GM18858 (cell line): ENCODE results near the gene MUC6.
"Not testable (repeated sequence)": the region's sequence is repeated elsewhere in the genome, so short reads cannot be mapped to it uniquely, and the experiment has no call there.

ENCODE experiments used
- ATAC-seq: cut with Tn5 transposase; IDR thresholded peaks from one replicate; pipeline ENCODE4 v1.9.1; 2021; ENCODE audit not compliant: unreplicated experiment

MUC6 gene

DNA sequence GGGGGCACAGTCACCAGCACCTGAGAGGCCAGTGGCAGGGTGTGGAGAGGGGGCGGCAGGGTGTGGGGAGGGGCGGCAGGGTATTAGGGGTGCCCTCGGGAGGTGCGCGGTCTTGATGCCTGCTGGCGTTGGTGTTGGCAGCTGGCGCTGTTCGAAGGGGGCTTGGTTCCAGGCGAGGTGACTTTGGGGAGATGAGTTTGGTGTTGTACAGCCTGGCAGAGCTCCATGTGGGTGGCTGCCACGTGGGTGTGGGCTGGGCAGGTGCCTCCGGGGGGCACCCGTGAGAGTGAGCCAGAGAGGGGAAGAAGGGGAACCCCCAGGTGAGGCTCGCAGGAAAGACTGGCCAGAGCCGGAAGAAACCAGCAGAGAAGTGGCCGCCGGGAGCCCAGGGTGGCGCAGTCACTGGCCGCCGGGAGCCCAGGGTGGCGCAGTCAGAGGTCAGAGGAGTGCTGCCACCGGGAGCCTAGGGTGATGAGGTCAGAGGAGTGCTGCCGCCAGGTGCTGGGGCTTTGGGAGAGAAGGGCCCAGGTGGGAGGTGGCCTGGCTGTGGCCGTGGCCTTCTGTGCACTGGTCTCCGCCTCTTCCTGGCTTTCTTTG, 44.7 kb downstream of the MUC6 start:
- no peak for ATAC-seq

DNA sequence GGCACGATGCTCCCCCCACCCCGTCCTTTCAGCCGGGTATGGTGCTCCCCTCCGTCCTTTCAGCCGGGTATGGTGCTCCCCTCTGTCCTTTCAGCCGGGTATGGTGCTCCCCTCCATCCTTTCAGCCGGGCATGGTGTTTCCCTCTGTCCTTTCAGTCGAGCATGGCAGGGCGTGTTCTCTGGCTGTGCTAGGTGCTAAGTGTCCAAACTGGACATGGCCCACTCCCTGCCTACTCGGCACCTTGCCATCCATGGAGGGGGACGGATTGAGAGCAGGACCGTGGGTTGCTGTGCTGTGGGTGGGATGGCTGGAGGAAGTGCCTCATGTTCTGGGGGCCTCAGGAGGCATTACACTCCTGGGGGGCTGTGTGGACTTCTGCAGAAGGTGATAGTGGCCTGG, 45.5 kb downstream of the MUC6 start:
- no peak for ATAC-seq

DNA sequence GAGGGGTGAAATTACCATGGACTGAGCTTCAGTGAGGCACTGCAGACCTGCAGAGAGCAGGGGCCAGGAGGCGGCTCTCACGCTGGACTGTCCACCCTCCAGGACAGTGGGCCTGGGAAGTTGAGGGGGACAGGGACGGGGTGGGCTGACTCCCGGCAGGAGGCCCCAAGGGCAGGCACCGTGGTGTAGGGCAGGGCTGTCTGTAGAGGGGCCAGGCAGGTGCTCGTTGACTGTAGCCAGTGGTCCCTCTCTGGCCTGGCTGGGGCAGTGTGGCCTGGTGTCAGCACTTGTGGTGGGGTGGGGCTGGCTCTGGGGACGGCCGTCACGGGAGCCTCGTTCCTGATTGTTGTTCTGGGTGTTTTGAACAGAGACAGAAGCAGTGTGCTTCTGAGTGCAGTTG, 46.4 kb downstream of the MUC6 start:
- ATAC-seq, result no peak

DNA sequence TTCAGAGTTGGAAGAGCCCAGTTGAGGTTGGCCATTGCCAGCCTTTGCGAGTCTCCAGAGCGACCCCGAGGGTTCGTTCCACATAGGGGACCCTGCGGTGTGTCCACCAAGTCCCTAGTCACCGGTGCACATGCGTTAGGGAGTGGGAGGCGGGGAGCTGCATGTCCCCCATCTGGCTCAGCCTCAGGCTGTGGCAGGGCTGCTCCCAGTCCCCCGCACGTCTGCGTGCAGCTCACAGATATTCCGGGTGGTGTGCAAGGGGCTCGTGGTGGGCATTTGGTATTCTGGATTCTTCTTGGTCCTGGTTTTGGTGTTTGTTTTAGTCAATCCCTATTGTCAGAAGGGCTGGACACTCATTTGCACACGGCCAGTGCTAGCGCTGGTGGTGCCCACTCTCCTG, 48.8 kb downstream of the MUC6 start:
- ATAC-seq, result no peak

DNA sequence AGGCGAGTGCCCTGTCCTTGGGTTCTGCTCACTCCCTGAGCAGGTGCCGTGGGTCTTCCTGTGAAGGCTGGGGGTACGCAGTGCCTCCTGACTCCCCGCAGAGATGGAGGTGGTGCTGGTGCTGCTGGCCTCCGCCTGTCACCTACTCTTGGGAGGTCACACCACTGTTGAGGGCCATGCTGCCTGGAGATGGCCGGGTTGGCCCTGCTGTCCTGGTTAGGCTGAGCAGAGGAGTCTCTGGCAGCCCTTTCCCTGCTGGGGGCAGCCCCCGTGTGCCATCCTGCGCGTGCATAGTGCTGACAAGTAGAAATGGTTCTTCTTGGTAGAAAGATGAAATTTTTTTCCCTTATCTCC, 49.6 kb downstream of the MUC6 start:
- ATAC-seq, result no peak

DNA sequence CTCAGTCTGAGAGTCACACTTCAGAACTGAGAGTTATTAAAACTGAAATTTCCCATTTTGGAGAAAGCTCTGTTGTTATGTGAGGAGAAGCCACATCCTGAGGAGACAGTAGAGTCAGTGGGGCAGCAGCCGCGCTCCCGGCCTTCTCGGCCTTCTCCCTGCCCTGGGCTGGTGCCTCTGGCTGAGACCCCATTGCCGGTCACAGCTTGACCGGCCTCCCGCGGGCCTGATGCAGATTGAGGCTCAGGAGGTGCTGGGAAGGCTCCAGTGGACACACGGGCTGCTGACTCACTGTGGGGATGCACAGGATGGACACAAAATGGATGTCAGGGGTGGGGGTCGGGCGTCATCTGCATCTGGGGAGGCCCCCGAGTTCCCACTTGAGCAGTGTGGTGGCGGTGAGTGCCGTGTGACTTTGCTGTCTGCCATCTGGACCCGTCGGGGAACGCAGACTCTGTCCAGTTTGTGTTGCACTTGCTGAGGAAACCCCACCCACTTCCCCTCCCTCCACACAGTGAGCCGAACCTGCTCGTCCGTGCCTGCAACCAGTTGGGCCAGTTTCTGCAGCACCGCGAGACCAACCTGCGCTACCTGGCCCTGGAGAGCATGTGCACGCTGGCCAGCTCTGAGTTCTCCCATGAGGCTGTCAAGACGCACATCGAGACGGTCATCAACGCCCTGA, 50.1 kb downstream of the MUC6 start:
- ATAC-seq, result no peak

DNA sequence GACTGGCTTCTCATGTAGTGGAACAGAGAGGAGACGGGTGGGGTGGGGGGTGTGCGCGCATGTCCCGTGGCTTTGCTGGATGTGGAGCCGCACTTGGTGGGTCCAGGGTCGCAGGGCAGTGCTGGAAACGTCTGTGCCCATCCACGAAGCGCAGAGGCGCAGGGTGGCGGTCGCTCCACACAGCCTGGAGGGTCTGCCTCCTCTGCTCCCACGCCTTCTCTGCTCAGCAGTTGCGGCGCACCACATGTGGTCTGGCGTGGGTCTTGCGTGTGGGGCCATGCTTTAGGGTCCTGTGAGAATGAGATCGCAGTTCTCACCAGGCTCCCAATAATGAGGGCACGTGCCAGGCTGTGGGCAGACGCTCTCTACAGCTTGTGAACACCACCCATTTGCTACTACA, 50.7 kb downstream of the MUC6 start:
- no peak for ATAC-seq

DNA sequence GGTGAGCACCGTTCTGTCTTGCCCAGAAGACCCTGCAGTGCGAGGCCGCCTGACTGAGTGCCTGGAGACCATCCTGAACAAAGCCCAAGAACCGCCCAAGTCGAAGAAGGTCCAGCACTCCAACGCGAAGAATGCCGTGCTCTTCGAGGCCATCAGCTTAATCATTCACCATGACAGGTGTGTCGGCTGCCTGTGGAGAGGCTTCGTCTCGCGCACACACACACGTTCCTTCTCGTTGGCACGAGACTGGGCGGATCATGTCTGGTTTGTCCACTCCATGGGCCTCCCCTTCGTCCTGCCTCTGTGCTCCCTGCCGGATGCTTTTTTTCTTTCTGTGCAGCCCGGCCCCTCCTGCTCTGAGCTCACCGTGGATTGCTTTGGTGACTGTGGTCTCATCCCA, 51.1 kb downstream of the MUC6 start:
- ATAC-seq, result no peak

DNA sequence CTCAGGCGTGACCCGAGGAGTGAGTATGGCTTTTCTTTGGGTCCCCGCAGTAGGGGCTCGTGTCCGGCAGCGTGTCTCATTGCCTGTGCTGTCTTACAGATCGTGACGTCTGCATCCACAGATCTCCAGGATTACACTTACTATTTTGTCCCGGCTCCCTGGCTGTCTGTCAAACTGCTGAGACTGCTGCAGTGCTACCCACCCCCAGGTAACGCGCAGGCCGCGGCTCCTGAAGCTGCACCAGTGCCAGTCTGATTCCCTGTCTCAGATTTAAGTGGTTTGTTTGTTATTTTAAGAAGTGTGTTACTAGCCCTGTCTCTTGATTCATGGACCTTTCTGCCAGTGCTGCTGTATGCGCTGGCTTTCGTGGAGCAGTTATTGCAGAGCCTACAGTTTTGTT, 52.0 kb downstream of the MUC6 start:
- no peak for ATAC-seq

DNA sequence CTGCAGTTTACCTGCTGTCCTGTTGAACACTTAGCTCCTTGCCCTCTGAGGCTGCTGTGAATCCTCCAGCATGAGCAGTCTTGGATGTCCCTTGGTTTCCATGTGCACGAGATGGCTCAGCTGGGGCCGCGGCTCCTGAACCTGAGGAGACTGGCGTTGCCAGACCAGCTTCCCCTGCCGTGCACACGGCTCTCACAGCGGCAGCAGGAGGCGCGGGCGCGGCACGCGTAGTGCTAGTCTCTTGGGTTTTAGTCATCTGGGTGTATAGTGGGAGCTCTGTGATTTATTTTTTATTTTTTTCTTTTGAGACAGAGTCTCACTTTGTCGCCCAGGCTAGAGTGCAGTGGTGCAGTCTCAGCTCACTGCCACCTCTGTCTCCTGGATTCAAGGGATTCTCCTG, 54.8 kb downstream of the MUC6 start:
- ATAC-seq, result no peak

DNA sequence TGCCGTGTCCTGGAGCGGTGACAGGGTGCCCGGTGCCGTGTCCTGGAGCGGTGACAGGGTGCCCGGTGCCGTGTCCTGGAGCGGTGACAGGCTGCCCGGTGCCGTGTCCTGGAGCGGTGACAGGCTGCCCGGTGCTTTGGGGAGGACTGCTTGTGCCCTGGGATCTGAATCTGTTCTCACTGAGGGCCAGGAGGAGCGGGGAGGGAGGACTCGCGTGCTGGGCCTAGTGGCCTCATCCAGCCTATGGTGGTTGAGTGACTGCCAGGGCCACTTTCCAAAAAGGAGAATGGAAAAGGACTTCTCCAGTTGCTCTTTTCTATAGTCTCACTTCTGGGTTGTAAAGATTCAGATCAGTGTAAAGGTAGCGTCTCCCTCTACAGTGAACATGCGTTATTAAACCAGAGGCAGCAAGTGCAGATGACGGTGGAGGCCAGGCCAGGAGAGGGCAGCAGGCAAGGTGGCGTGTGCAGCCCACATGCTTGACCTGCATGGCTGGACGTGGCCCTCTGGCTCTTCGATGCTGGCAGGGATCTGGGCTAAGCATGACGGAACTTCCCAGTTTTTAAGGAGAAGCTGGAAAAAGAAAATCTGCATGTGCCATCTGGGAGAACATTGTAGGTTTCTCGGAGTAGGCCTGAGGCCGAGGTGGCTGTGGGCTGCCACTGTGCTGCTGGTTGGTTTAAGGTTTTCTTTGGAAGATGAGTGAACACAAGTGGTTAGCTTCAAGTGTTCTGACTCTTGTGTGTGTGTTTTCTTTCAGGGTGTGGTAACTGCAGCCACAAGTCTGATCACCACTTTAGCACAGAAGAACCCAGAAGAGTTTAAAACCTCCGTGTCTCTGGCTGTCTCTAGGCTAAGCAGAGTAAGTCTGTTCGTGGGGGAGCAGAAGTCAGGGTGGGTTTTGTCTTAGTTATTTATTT, 55.8 kb downstream of the MUC6 start:
- ATAC-seq, result no peak

DNA sequence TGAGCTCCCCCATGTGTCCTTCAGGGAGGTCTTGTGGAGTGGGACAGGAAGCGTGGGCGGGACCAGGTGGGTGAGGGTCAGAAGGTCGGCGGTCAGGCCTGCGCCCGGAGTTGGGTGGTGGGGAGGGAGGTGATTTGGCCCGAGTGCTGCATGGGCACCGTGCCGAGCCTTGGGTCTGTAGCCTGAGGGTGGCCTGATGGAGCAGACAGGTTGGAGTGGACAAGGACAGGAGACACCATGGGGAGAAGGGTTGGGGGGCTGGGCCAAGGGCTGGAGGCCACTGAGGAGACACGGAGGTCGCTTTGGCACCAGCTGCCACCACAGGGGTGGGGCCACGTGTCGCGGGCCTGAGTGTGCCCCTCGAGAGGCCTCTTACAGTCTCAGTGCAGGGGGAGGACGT, 57.7 kb downstream of the MUC6 start:
- ATAC-seq, result no peak

DNA sequence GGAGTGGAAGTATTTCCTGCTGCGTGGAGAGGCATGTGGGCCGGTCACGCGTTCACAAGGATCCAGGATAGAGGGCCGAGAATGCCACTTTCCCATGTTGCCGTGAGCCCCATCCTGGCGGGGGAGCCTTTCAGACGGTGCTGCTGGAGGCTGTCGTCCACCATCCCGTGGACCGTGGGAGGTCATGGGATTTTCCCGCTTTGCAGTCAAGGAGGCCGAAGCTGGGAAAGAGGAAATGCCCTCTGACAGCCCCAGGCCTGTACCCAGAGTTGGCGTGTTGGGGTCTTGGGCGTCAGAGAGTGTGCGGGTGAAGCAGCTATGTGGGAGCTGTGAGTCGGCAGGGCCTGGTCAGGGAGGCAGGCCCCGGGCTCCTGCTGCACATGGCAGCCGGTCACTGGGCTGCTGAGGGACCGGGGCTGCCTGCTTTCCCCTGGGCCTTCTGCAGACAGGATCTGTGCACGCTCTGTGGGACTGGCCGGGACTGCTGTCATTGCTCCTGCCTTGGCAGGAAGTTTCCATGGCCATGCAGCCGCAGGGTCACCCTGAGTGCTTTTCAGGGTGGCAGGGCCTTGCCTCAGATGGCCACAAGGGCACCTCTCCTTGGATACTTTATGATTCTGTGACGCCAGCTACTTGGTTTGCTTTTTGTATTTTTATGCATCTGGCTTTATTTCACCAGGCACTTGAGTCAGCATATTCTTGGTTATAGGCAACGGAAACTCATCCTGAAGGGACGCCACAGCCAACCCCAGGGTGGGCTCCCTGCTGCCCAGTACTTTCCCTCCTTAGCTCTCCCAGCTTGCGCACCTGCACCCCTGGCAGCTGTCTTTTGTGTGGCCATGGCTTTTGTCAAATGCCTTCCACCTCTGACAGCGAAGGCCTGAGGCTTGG, 58.4 kb downstream of the MUC6 start:
- no peak for ATAC-seq

DNA sequence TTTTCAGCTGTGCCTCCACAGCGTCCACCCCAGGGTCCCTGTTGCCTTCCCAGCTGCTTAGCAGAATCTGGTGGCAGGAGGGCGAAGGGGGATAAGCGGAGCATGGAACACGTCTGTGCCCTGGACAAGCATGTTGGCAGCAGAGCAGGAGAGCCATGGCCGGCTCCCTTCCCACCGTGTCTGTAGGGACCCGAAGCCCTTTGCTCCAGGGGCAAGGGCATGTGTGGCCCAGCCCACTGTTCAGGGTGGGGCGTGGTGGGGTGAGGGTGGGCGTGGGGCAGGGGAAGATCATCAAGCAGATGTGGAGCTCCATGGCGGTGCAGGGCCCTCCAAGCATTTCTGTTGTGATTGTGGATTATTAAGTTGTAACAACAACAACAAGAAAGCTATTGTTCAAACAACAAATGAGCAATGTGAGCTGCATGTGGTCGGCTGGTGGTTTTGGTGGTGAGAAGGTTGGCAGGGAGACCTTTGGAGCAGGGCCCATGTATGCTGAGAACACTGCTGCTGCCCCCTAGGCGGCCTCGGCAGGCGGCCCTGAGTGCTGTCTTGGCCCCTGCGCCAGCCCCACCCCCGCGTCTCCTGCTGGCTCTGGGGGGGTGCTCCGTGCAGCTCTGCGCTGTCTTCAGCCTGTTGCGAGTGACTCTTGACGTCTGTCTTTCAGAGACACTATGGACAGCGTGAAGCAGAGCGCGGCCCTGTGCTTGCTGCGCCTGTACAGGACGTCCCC, 59.9 kb downstream of the MUC6 start:
- no peak for ATAC-seq

DNA sequence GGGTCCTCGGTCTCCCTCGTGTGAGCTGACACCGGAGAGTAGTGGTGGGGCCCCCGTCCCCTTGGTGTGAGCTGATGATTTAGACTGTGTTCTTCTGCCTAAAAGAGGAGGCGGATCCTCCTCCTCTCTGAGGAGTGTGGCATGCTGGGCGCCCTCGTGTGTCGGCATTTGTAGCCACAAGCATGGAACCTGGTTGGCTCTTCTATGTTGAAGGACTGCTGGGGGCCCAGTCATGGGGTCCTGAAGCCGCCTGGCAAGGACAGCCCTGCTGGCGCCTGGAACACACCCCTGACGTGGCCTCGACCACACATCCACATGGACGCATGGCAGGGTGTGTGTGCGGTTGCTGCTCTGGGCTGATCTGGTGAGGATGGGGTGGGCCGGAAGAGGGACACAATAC, 60.7 kb downstream of the MUC6 start:
- ATAC-seq, result no peak

DNA sequence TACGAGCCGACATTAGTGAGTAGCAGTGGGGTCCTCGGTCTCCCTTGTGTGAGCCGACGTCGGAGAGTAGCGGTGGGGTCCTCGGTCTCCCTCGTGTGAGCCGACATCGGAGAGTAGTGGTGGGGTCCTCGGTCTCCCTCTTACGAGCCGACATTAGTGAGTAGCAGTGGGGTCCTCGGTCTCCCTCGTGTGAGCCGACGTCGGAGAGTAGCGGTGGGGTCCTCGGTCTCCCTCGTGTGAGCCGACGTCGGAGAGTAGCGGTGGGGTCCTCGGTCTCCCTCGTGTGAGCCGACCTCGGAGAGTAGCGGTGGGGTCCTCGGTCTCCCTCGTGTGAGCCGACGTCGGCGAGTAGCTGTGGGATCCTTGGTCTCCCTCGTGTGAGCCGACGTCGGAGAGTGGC, 61.1 kb downstream of the MUC6 start:
- not testable (repeated sequence) for ATAC-seq

DNA sequence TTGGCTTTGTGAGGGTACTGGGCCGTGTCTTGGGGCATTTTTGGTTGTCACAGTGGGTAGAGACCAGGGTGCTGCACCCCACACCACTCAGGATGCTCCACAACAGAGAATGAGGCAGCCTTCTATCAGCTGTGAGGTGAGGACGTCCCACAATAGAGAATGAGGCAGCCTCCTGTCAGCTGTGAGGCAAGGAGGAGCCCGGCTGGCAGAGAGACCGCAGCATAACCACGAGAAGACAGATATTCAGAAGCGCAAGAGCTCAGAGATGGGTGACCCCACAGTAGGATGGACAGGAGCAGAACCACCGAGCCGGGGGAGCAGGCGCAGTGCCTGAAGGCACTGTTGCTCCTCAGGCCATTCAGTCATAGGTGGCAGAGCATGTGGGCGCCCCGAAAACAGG, 63.3 kb downstream of the MUC6 start:
- ATAC-seq, result no peak

DNA sequence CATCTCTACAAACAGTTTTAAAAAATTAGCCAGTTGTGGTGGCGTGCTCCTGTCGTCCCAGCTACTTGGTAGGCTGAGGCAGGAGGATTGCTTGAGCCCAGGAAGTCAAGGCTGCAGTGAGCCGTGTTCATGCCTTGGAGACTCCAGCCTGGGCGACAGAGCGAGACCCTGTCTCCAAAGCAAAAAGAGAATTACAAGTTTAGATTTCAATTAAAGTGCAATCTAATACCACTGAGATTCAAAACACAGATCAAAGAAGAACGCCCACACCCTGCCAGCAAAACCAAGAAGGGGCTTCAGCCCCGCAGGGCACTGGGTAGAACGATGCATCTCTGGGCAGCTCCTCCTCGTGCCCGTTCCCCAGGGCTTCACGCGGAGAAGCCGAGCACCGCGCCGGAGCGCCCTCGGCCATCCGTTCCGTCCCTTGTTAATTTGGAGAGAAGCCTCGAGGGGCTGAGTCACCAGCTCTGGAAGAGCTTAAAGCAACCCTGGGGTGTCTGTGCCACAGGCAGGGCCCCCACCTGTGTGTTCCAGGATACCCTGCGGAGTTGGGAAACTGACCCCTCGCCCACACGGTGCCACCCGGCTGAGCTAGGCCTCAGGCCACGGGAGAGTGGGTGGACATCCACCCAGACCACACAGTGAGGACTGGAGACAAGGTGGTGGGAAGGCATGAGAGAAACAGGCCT, 63.9 kb downstream of the MUC6 start:
- no peak for ATAC-seq

DNA sequence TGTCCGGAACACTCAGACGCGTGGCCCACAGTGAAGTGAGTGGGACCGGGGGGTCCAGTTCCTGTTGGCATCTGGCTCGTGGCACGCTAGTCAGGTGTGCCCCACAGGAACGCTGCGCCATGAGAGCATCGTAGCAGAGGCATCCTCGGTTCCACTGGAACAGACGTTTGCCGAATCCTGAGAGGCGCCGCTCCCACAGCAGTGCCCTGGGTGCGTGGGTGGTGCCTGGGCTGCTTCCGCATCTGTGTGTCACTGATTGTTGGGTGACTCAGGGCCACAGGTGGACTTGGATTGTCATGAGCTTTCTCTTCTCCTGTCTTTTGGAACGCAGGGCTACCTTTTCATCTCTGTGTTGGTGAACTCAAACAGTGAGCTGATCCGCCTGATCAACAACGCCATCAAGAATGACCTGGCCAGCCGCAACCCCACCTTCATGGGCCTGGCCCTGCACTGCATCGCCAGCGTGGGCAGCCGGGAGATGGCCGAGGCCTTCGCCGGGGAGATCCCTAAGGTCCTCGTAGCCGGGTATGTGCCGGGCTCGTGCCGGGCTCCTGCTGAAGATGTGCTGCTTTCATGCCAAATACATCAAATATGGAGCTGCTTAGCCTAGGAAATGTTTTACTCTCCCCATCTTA, 64.7 kb downstream of the MUC6 start:
- ATAC-seq, result no peak
